GM12878 (cell line): Measurements from ENCODE around the gene HOXD11. TPM values are rescaled to one million over a fixed set of nuclear protein-coding genes. Genes with fewer than 3 reads are reported as not detected.

Experiments used
- ATAC-seq: fragments of 200-7000 bp; cut with Tn5 transposase; 3 replicates; pipeline ENCODE4 v1.9.1; 2020; ENCODE audit warnings: mild to moderate bottlenecking, moderate library complexity
- BruUV-seq: library from RNA; stranded (reverse); fragments of 400-500 nt; replicated peaks from 2 replicates; lab custom pipeline; 2021; lab: Mats Ljungman, UMichigan
- CTCF ChIA-PET: fragments of 300-600 bp; sonication (Branson Sonifier 250); formaldehyde crosslinking; extraction: SDS; loops from one replicate; lab custom pipeline; 2021; ENCODE audit warnings: inconsistent platforms; lab: Yijun Ruan, JAX
- POLR2A ChIA-PET: fragments of 350-600 bp; formaldehyde crosslinking; extraction: SDS; loops from one replicate; lab custom pipeline; 2021; ENCODE audit warnings: inconsistent platforms; lab: Charles Lee
- RAD21 ChIA-PET: fragments of 300-600 bp; sonication (Branson Sonifier 250); formaldehyde crosslinking; loops from one replicate; lab custom pipeline; 2023; ENCODE audit warnings: antibody characterized with exemption; ENCODE audit not compliant: unreplicated experiment; lab: Charles Lee
- SMC1A ChIA-PET: fragments of 300-600 bp; sonication (Branson Sonifier 250); formaldehyde crosslinking; loops from one replicate; lab custom pipeline; 2023; ENCODE audit not compliant: unreplicated experiment, uncharacterized antibody; lab: Charles Lee
- DNase-seq: peaks from one replicate; pipeline ENCODE4 v3.0.0-alpha.2; 2011; ENCODE audit warnings: low read depth, low spot score
- FAIRE-seq: peaks from 3 replicates; lab custom pipeline; 2011; peaks lifted over from hg19 to GRCh38; lab: Jason Lieb, UNC
- H2AFZ ChIP-seq: 2 replicates; pipeline ENCODE4 v1.6.0; 2011; ENCODE audit warnings: low read depth, low read length, control low read depth; ENCODE audit not compliant: control insufficient read depth
- H3K27ac ChIP-seq: 2 replicates; pipeline ENCODE4 v1.5.1; 2011; ENCODE audit warnings: control low read depth; ENCODE audit not compliant: control insufficient read depth, insufficient read depth
- H3K27me3 ChIP-seq, 2 experiments: replicated peaks in 1 of 2; 2 replicates each; pipeline versions ENCODE4 v1.6.0 to v1.6.1; 2011; ENCODE audit warnings: low read length in 1 of 2; ENCODE audit not compliant: control insufficient read depth in 2 of 2, insufficient read depth in 2 of 2
- H3K36me3 ChIP-seq, 2 experiments: 2 replicates each; pipeline ENCODE4 v1.5.1; 2011; ENCODE audit warnings: low read length in 1 of 2; ENCODE audit not compliant: control insufficient read depth in 2 of 2, insufficient read depth in 2 of 2
- H3K4me1 ChIP-seq: 2 replicates; pipeline ENCODE4 v1.6.1; 2011; ENCODE audit warnings: mild to moderate bottlenecking, low read length, moderate library complexity, mixed read lengths; ENCODE audit not compliant: control insufficient read depth, insufficient read depth
- H3K4me2 ChIP-seq: 2 replicates; pipeline ENCODE4 v1.6.0; 2011; ENCODE audit warnings: control low read depth; ENCODE audit not compliant: control insufficient read depth, insufficient read depth
- H3K4me3 ChIP-seq: fragments of 200-600 bp; sonication (generic); 2 replicates; pipeline ENCODE4 v1.5.1; 2016
- H3K79me2 ChIP-seq: 2 replicates; pipeline ENCODE4 v1.6.0; 2011; ENCODE audit warnings: low read length; ENCODE audit not compliant: control insufficient read depth, insufficient read depth
- H3K9ac ChIP-seq: 2 replicates; pipeline ENCODE4 v1.8.0; 2011; ENCODE audit warnings: low read length, control low read depth, mixed read lengths; ENCODE audit not compliant: control insufficient read depth, insufficient read depth
- H3K9me3 ChIP-seq: replicated peaks from 3 replicates; pipeline ENCODE4 v1.5.1; 2011; ENCODE audit warnings: mild to moderate bottlenecking, low read length; ENCODE audit not compliant: control insufficient read depth, insufficient read depth
- H4K20me1 ChIP-seq: 2 replicates; pipeline ENCODE4 v1.6.0; 2011; ENCODE audit not compliant: control insufficient read depth, insufficient read depth
- BRCA1 ChIP-seq: IDR thresholded peaks from 2 replicates; pipeline ENCODE4 v1.6.1; 2011; ENCODE audit warnings: low read depth, low read length, improper control_type of control experiment
- CHD1 ChIP-seq: IDR thresholded peaks from 2 replicates; pipeline ENCODE4 v1.6.1; 2012; ENCODE audit warnings: low read depth, low read length, improper control_type of control experiment
- DPF2 ChIP-seq: fragments of 450-650 bp; IDR thresholded peaks from 2 replicates; pipeline ENCODE4 v1.6.1; 2017; ENCODE audit warnings: mild to moderate bottlenecking
- ESRRA ChIP-seq: IDR thresholded peaks from 2 replicates; pipeline ENCODE4 v1.6.1; 2012; ENCODE audit warnings: mild to moderate bottlenecking, low read length, improper control_type of control experiment
- IKZF2 ChIP-seq, 2 experiments: fragments of 450-650 bp; IDR thresholded peaks; 2 replicates each; pipeline ENCODE4 v1.6.1; 2017; ENCODE audit warnings: mild to moderate bottlenecking in 2 of 2, moderate library complexity in 2 of 2
- PAX8 ChIP-seq: fragments of 450-650 bp; IDR thresholded peaks from 2 replicates; pipeline ENCODE4 v1.6.1; 2017; ENCODE audit warnings: mild to moderate bottlenecking, moderate library complexity
- PKNOX1 ChIP-seq: fragments of 450-650 bp; IDR thresholded peaks from 2 replicates; pipeline ENCODE4 v1.6.1; 2016; ENCODE audit warnings: mild to moderate bottlenecking
- RB1 ChIP-seq: fragments of 450-650 bp; formaldehyde crosslinking; IDR thresholded peaks from 2 replicates; pipeline ENCODE4 v1.6.1; 2017; ENCODE audit warnings: mild to moderate bottlenecking, borderline replicate concordance
- SMAD5 ChIP-seq: IDR thresholded peaks from 2 replicates; pipeline ENCODE4 v1.6.1; 2016; ENCODE audit warnings: antibody characterized with exemption, low read depth
- ZSCAN29 ChIP-seq: fragments of 450-650 bp; IDR thresholded peaks from 2 replicates; pipeline ENCODE4 v1.6.1; 2017; ENCODE audit warnings: mild to moderate bottlenecking, moderate library complexity
- WGBS: methylation state at CpG from one replicate; pipeline ENCODE4 v1.1.6; 2016; ENCODE audit warnings: low lambda C conversion rate; ENCODE audit not compliant: insufficient replicate concordance, insufficient coverage; ENCODE audit errors: missing lambda C conversion rate; 5-methylcytosine and 5-hydroxymethylcytosine counted together
- in situ Hi-C: fragments of 300-500 bp; cut with MboI; formaldehyde crosslinking; loops from 9 replicates; pipeline ENCODE4 v1.14.3; 2018; ENCODE audit warnings: mixed read lengths
- intact Hi-C: fragments of 100-400 bp; cut with micrococcal nuclease; formaldehyde crosslinking; loops from one replicate; pipeline ENCODE4 v1.14.2; 2022; ENCODE audit not compliant: unreplicated experiment
- polyA plus RNA-seq, 11 experiments: library from polyadenylated mRNA; depleted of rRNA in 4 of 11; unstranded in 6 of 11; stranded (reverse) in 5 of 11; fragments of >200 nt; fragmentation: Nextera tagmentation in 4 of 11; fragmentation: Illumina TruSeq in 1 of 11; extraction: Ambion mirVana in 4 of 11; extraction: Trizol in 1 of 11; gene quantifications; 1 replicate in 1 of 11; 2 replicates in 10 of 11; pipeline versions ENCODE4 v1.2.1 to v1.2.3, GENCODE V29; 2011 to 2016; ENCODE audit warnings: inconsistent platforms in 2 of 11, missing spikeins in 2 of 11, low read depth in 1 of 11
- total RNA-seq, 4 experiments: library from RNA; depleted of rRNA in 3 of 4; stranded (reverse); fragments of >200 nt in 3 of 4; fragmentation: Illumina TruSeq in 1 of 4; extraction: Trizol in 1 of 4; gene quantifications; 2 replicates each; pipeline versions ENCODE4 v1.2.1 to v1.2.3, GENCODE V29; 2013 to 2021

The HOXD11 gene
- total and polyA plus RNA-seq, 10 of the 15 experiments (the other 5 are each of a cell fraction or from before 2014, with no cell fraction given) = not detected

GRCh38 chr2:176101216-176101830 lies 5.8 kb upstream of the HOXD11 start:
- Histone ChIP-seq H3K4me2 (no peak overlapping the region), H3K9ac (no peak overlapping the region), H3K27ac (no peak overlapping the region), H3K27me3 (peaks cover 18 to 50% of the 10 kb centered on the region in 2 experiments), H2AFZ (no peak overlapping the region), H3K79me2 (no peaks in the 10 kb centered on the region), H4K20me1 (no peaks in the 10 kb centered on the region), H3K4me1 (peaks cover 3% of the 10 kb centered on the region; the same call in 1 of the 2 replicates), H3K36me3 (no peaks in the 10 kb centered on the region), H3K9me3 (no peaks in the 10 kb centered on the region; the same call in 2 of the 3 replicates), H3K4me3 (no peak overlapping the region)
- POLR2A ChIA-PET = no interaction called here
- TF ChIP-seq PKNOX1 = no peak
- no peak for TF ChIP-seq PAX8
- FAIRE-seq (no peak), ATAC-seq (no peak), DNase-seq (no peak)
- CTCF ChIA-PET = interaction anchor here (0.5 to 2.6 kb wide), 5 partner anchors 9 to 1835 kb away, joined by 3 to 11 read pairs (median 3); no protein-coding TSS in a partner anchor
- WGBS = 0% methylated on average over 2 of the region's 2 CpGs
- no TSS peak for BruUV-seq
- in situ Hi-C loops (no loop called here), intact Hi-C loops (no loop called here)
- SMC1A ChIA-PET = no interaction called here
- RAD21 ChIA-PET = no interaction called here

GRCh38 chr2:176101842-176102241 lies 5.2 kb upstream of the HOXD11 start:
- CTCF ChIA-PET = interaction anchor here (0.5 to 2.6 kb wide), 5 partner anchors 9 to 1834 kb away, joined by 3 to 11 read pairs (median 3); no protein-coding TSS in a partner anchor
- 29% methylated on average over 4 of the region's 5 CpGs for WGBS
- RAD21 ChIA-PET = no interaction called here
- FAIRE-seq = no peak
- in situ Hi-C loops (no loop called here), intact Hi-C loops (no loop called here)
- Histone ChIP-seq H4K20me1 (no peaks in the 10 kb centered on the region), H3K9ac (no peak overlapping the region), H2AFZ (no peak overlapping the region), H3K27me3 (peaks cover 20 to 46% of the 10 kb centered on the region in 2 experiments), H3K4me2 (no peak overlapping the region), H3K79me2 (no peaks in the 10 kb centered on the region), H3K4me3 (no peak overlapping the region), H3K4me1 (peaks cover 3% of the 10 kb centered on the region; the same call in 1 of the 2 replicates), H3K9me3 (no peaks in the 10 kb centered on the region; the same call in 2 of the 3 replicates), H3K36me3 (no peaks in the 10 kb centered on the region), H3K27ac (no peak overlapping the region)
- no peak for ATAC-seq
- SMC1A ChIA-PET = no interaction called here
- POLR2A ChIA-PET = no interaction called here
- TF ChIP-seq RB1 (no peak), DPF2 (no peak), SMAD5 (no peak), ESRRA (no peak), CHD1 (no peak), IKZF2 (IDR thresholded peaks at IDR 0.05) (no peak), ZSCAN29 (no peak), BRCA1 (no peak)
- no TSS peak for BruUV-seq
- no peak for DNase-seq
